ACC112 (cell line): ENCODE data around the gene KANSL3.
"Not testable (repeated sequence)": the region's sequence is repeated elsewhere in the genome, so short reads cannot be mapped to it uniquely, and the experiment has no call there.

Experiments used
- H2AFZ ChIP-seq: fragments of 200-600 bp; sonication (generic); one replicate; pipeline ENCODE4 v1.6.0; 2017; ENCODE audit warnings: antibody characterized with exemption, low read length; ENCODE audit not compliant: unreplicated experiment
- H3K27ac ChIP-seq: fragments of 200-600 bp; sonication (generic); 2 replicates; pipeline ENCODE4 v1.5.1; 2014; ENCODE audit warnings: low read depth, mild to moderate bottlenecking, antibody characterized with exemption, low read length, moderate library complexity
- H3K27me3 ChIP-seq: fragments of 200-600 bp; sonication (generic); 2 replicates; pipeline ENCODE4 v1.6.1; 2014; ENCODE audit warnings: mild to moderate bottlenecking, antibody characterized with exemption, low read length, moderate library complexity, mixed read lengths; ENCODE audit not compliant: insufficient read depth
- H3K36me3 ChIP-seq: fragments of 200-600 bp; sonication (generic); 2 replicates; pipeline ENCODE4 v1.6.1; 2016; ENCODE audit warnings: mild to moderate bottlenecking, antibody characterized with exemption, low read length, moderate library complexity, mixed read lengths; ENCODE audit not compliant: insufficient read depth
- H3K4me1 ChIP-seq: fragments of 200-600 bp; sonication (generic); one replicate; pipeline ENCODE4 v1.6.1; 2016; ENCODE audit warnings: low read length, mixed read lengths; ENCODE audit not compliant: insufficient read depth, unreplicated experiment, control insufficient read depth
- H3K4me3 ChIP-seq: fragments of 200-600 bp; sonication (generic); 2 replicates; pipeline ENCODE4 v1.5.1; 2014; ENCODE audit warnings: mild to moderate bottlenecking, low read depth, low read length
- H3K79me2 ChIP-seq: fragments of 200-600 bp; sonication (generic); one replicate; pipeline ENCODE4 v1.6.0; 2016; ENCODE audit warnings: low read length; ENCODE audit not compliant: control insufficient read depth, unreplicated experiment, insufficient read depth

The KANSL3 gene

GRCh38 chr2:96557421-96557820, 80.7 kb downstream of the KANSL3 start:
- not testable (repeated sequence) for H3K36me3 ChIP-seq, H3K4me3 ChIP-seq, H3K4me1 ChIP-seq, H3K27me3 ChIP-seq, H2AFZ ChIP-seq, H3K79me2 ChIP-seq, H3K27ac ChIP-seq

GRCh38 chr2:96556441-96557330, 81.4 kb downstream of the KANSL3 start:
- no peak overlapping the region for H3K4me3 ChIP-seq
- no peaks in the 10 kb centered on the region for H3K4me1 ChIP-seq
- no peaks in the 10 kb centered on the region for H3K36me3 ChIP-seq
- H3K27me3 ChIP-seq: no peaks in the 10 kb centered on the region
- H3K27ac ChIP-seq: no peak overlapping the region
- no peak overlapping the region for H2AFZ ChIP-seq
- H3K79me2 ChIP-seq: no peaks in the 10 kb centered on the region

- Histone ChIP-seq H3K27me3 (no peaks in the 10 kb centered on the region), H3K4me3 (no peak overlapping the region), H3K4me1 (no peaks in the 10 kb centered on the region), H3K27ac (no peak overlapping the region), H3K79me2 (no peaks in the 10 kb centered on the region), H3K36me3 (no peaks in the 10 kb centered on the region), H2AFZ (no peak overlapping the region)
Observed at GRCh38 chr2:96555146-96555610, 82.9 kb downstream of the KANSL3 start.

- no peak overlapping the region for H3K27ac ChIP-seq
Observed at GRCh38 chr2:96554293-96555145, 83.6 kb downstream of the KANSL3 start.

GRCh38 chr2:96553957-96554292, 84.2 kb downstream of the KANSL3 start:
- H3K27ac ChIP-seq, H3K4me3 ChIP-seq, H3K36me3 ChIP-seq, H2AFZ ChIP-seq, H3K4me1 ChIP-seq, H3K27me3 ChIP-seq, H3K79me2 ChIP-seq: not testable (repeated sequence)

More at GRCh38 chr2:96554293-96555145, 83.6 kb downstream of the KANSL3 start:
- H3K36me3 ChIP-seq: no peaks in the 10 kb centered on the region
- no peaks in the 10 kb centered on the region for H3K79me2 ChIP-seq
- no peak overlapping the region for H3K4me3 ChIP-seq
- H3K27me3 ChIP-seq: no peaks in the 10 kb centered on the region
- no peaks in the 10 kb centered on the region for H3K4me1 ChIP-seq
- no peak overlapping the region for H2AFZ ChIP-seq

- Histone ChIP-seq H3K4me3 (no peak overlapping the region), H3K36me3 (no peaks in the 10 kb centered on the region), H3K4me1 (no peaks in the 10 kb centered on the region), H3K27ac (no peak overlapping the region), H2AFZ (no peak overlapping the region), H3K27me3 (no peaks in the 10 kb centered on the region), H3K79me2 (no peaks in the 10 kb centered on the region)
Observed at GRCh38 chr2:96553176-96553956, 84.7 kb downstream of the KANSL3 start.

- no peak overlapping the region for H3K4me3 ChIP-seq
- no peak overlapping the region for H2AFZ ChIP-seq
- no peaks in the 10 kb centered on the region for H3K79me2 ChIP-seq
- no peaks in the 10 kb centered on the region for H3K27me3 ChIP-seq
- no peak overlapping the region for H3K27ac ChIP-seq
- no peaks in the 10 kb centered on the region for H3K36me3 ChIP-seq
- H3K4me1 ChIP-seq: no peaks in the 10 kb centered on the region
Observed at GRCh38 chr2:96552315-96553175, 85.6 kb downstream of the KANSL3 start.

GRCh38 chr2:96551605-96552314, 86.4 kb downstream of the KANSL3 start:
- H2AFZ ChIP-seq: no peak overlapping the region
- H3K36me3 ChIP-seq: no peaks in the 10 kb centered on the region
- H3K27ac ChIP-seq: no peak overlapping the region
- H3K4me3 ChIP-seq: no peak overlapping the region
- no peaks in the 10 kb centered on the region for H3K27me3 ChIP-seq
- no peaks in the 10 kb centered on the region for H3K79me2 ChIP-seq
- no peaks in the 10 kb centered on the region for H3K4me1 ChIP-seq

GRCh38 chr2:96550787-96551604, 87.1 kb downstream of the KANSL3 start:
- H3K27me3 ChIP-seq: no peaks in the 10 kb centered on the region
- H3K4me1 ChIP-seq: no peaks in the 10 kb centered on the region
- H3K79me2 ChIP-seq: no peaks in the 10 kb centered on the region
- no peaks in the 10 kb centered on the region for H3K36me3 ChIP-seq
- no peak overlapping the region for H3K4me3 ChIP-seq
- no peak overlapping the region for H3K27ac ChIP-seq
- H2AFZ ChIP-seq: no peak overlapping the region
